ENCODE data around the gene LDLRAD1.

The LDLRAD1 gene

GRCh38 chr1:54012863-54013262 is 5.1 kb downstream of the LDLRAD1 start:
- no peaks in the 10 kb centered on the region for H3K36me3 ChIP-seq (ENCODE audit: control insufficient read depth, insufficient read depth, low read length)
- H3K9ac ChIP-seq, result no peak overlapping the region
- TF ChIP-seq CTCF (IDR thresholded peaks at IDR 0.05), result no peak
- no peaks in the 10 kb centered on the region for H3K4me1 ChIP-seq
- no peak overlapping the region for H3K27ac ChIP-seq
- no peaks in the 10 kb centered on the region for H3K79me2 ChIP-seq
- H3K27me3 ChIP-seq (ENCODE audit: control insufficient read depth, insufficient read depth, low read length), result no peaks in the 10 kb centered on the region
- H2AFZ ChIP-seq, result no peak overlapping the region
- H3K4me2 ChIP-seq (ENCODE audit: low read length), result no peak overlapping the region
- no peak overlapping the region for H3K4me3 ChIP-seq (ENCODE audit: low read depth, low read length)
- H3K9me3 ChIP-seq (ENCODE audit: control insufficient read depth, low read length), result no peaks in the 10 kb centered on the region

DNA sequence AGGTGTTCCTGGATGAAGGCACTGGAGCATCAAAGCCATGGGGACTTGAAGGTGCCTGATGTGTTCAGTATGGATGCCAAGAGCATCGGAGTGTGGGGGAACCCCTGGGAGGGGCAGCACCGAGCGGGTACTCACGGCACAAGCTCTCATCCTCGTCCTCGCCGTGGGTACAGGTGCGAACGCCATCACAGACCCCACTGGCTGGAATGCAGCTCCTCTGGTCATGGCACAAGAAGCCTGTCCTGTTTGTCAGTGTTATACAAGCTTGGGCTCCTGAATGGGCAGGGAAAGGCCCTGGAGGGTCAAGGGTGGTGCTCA is 6.0 kb downstream of the LDLRAD1 start:
- Histone ChIP-seq H2AFZ (no peak overlapping the region), H3K79me2 (no peaks in the 10 kb centered on the region), H3K4me2 (ENCODE audit: low read length) (no peak overlapping the region), H3K27ac (no peak overlapping the region), H3K4me1 (no peaks in the 10 kb centered on the region), H3K4me3 (ENCODE audit: low read depth, low read length) (no peak overlapping the region), H3K27me3 (ENCODE audit: control insufficient read depth, insufficient read depth, low read length) (no peaks in the 10 kb centered on the region), H3K36me3 (ENCODE audit: control insufficient read depth, insufficient read depth, low read length) (no peaks in the 10 kb centered on the region), H3K9ac (no peak overlapping the region), H3K9me3 (ENCODE audit: control insufficient read depth, low read length) (no peaks in the 10 kb centered on the region)
- TF ChIP-seq CTCF (IDR thresholded peaks at IDR 0.05), result no peak

DNA sequence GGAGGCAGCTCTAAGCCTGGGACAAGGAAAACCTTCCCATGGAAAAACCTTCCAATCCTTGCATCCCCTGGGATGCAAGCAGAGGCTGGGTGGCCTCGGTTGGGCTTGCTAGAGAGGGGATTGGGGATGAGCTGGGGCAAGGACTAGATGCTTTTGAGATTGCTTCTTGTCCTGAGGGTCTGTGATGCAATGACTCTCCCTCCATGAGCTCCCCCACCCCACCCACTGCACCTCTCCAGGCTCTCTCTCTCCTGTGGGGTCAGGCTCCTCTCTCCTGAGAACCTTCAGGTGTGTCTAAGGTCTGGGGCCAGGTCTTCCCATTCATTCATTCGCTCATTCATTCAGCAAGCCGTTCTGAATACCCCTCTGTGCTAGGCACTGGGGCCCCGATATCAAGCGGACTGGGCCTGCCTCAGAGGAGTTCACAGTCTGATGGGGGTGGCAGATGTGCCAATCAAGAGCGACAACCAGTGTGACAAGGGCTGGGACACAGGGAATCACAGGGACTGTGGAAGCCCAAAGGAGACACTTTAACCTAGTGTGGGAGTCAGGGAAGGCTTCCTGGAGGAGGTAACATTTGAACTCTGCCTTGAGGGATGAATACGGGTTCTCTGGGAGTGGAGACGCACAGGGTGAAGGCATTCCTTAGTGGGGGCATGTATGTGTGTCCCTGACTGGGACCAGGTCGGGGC is 6.5 kb downstream of the LDLRAD1 start:
- H3K4me1 ChIP-seq, result no peaks in the 10 kb centered on the region
- H3K36me3 ChIP-seq (ENCODE audit: control insufficient read depth, insufficient read depth, low read length), result no peaks in the 10 kb centered on the region
- no peaks in the 10 kb centered on the region for H3K27me3 ChIP-seq (ENCODE audit: control insufficient read depth, insufficient read depth, low read length)
- H3K27ac ChIP-seq, result no peak overlapping the region
- no peaks in the 10 kb centered on the region for H3K9me3 ChIP-seq (ENCODE audit: control insufficient read depth, low read length)
- H3K4me3 ChIP-seq (ENCODE audit: low read depth, low read length), result no peak overlapping the region
- H3K9ac ChIP-seq, result no peak overlapping the region
- no peak overlapping the region for H3K4me2 ChIP-seq (ENCODE audit: low read length)
- H3K79me2 ChIP-seq, result no peaks in the 10 kb centered on the region
- no peak overlapping the region for H2AFZ ChIP-seq
- no peak for TF ChIP-seq CTCF (IDR thresholded peaks at IDR 0.05)

DNA sequence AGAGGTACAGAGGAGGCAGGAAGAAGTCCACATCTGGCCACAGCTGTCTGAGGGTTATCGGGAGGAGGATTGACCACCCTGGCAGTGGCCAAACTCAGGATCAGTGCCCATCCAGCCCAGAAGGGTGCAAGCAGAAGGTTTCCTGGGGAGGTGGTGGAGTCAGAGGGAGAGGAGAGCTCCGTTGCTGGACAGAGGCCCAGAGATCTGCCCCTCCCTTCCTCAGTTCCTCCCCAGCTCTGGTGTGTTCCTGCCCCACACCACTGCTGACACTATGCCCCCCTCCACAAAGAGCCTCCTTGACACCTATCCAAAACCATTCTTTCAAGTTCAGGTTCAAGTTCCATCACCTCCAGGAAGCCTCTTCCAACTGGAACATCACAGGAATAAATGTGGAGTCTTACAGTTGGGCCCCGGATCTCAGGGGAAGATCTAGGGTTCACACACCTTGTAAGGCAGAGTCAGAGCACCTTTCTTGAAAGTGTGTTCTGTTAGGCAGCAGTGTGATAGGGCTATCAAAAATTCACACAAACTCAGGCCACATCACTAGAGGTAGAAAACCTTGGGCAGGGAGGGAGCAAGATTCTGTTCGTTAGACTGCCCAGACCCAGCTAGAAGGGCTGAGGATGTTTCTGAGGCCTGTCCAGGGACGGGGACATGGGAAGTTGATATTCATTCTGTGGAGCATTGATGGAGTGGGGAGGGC is 7.4 kb downstream of the LDLRAD1 start:
- H2AFZ ChIP-seq, result no peak overlapping the region
- no peaks in the 10 kb centered on the region for H3K79me2 ChIP-seq
- H3K9me3 ChIP-seq (ENCODE audit: control insufficient read depth, low read length), result no peaks in the 10 kb centered on the region
- H3K36me3 ChIP-seq (ENCODE audit: control insufficient read depth, insufficient read depth, low read length), result no peaks in the 10 kb centered on the region
- TF ChIP-seq CTCF (IDR thresholded peaks at IDR 0.05), result no peak
- no peaks in the 10 kb centered on the region for H3K27me3 ChIP-seq (ENCODE audit: control insufficient read depth, insufficient read depth, low read length)
- H3K9ac ChIP-seq, result no peak overlapping the region
- H3K27ac ChIP-seq, result no peak overlapping the region
- H3K4me2 ChIP-seq (ENCODE audit: low read length), result no peak overlapping the region
- no peak overlapping the region for H3K4me3 ChIP-seq (ENCODE audit: low read depth, low read length)
- no peaks in the 10 kb centered on the region for H3K4me1 ChIP-seq

DNA sequence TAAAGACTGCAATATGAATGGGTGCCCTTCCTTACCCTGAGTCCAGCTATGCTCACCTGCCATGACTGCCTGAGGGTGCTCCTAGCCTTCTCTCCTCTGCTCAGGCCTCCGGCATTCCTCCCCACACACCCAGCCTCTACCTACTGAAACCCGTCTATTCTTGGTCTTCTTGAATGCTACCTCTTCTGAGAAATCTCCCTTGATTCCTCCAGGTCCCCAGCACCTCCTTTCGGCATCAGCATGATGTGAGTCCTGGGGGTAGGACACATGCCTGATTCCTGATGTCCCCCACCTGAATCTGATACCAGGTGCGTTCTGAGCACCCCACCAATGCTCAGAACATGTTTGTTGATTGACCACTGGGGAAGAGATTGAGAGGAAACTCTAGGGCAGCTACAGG is 8.6 kb downstream of the LDLRAD1 start:
- Histone ChIP-seq H3K27ac (no peak overlapping the region), H3K79me2 (no peaks in the 10 kb centered on the region), H3K4me1 (no peaks in the 10 kb centered on the region), H3K9ac (no peak overlapping the region), H3K9me3 (ENCODE audit: control insufficient read depth, low read length) (no peaks in the 10 kb centered on the region), H2AFZ (no peak overlapping the region), H3K27me3 (ENCODE audit: control insufficient read depth, insufficient read depth, low read length) (no peaks in the 10 kb centered on the region), H3K36me3 (ENCODE audit: control insufficient read depth, insufficient read depth, low read length) (no peaks in the 10 kb centered on the region), H3K4me3 (ENCODE audit: low read depth, low read length) (no peak overlapping the region), H3K4me2 (ENCODE audit: low read length) (no peak overlapping the region)
- no peak for TF ChIP-seq CTCF (IDR thresholded peaks at IDR 0.05)
